ENCODE data around the gene PSMB2.

DNA sequence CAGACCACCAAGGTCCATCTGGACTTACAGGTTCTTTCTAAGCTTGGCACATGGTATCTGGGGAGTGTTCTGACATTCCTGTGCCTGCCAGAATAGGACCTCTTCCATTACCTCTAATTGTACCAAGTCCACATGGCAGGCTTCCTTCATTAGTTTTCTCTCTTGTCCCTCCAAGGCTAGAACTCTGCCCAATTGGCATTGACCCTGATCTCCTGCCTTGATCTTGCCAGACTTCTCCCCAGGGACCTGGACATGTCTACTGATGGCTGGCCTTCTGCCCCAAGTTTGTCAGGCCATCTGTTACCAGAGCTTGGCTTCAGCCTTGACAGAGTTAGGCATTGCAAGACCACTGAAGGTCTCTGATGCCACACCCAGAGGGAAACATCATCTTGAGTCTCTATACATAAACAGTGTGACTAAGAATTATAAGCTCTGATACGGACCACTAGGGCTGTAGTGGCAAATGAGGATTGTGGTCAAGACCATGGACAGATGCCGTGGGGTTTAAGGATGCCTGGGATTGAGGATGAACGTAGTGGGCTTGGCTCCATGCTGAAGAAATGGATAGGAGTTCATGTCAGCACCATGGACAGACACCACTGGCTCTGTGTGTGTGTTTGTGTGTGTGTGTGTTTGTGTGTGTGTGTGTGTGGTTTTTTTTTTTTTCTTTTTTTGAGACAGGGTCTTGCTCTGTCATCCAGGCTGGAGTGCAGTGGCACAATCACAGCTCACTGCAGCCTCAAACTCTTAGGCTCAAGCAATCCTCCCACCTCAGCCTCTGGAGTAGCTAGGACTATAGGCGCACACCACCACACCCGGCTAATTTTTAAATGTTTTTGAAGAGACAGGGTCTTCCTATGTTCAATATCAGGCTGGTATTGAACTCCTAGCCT is 19.5 kb upstream of the PSMB2 start:
- TF ChIP-seq TAF1 (IDR thresholded peaks at IDR 0.05; ENCODE audit: low read depth, low read length) (no peak), POLR2A (IDR thresholded peaks at IDR 0.05; ENCODE audit: control extremely low read depth in 1 of 2, low read depth in 2 of 2, low read length in 2 of 2) (no peak), ASH2L (IDR thresholded peaks at IDR 0.05; ENCODE audit: low read length) (no peak), GABPA (IDR thresholded peaks at IDR 0.05; ENCODE audit: borderline replicate concordance, insufficient read depth, low read length) (peak; percentile 26; the same call in 1 of the 2 replicates), EP300 (IDR thresholded peaks at IDR 0.05; ENCODE audit: borderline replicate concordance in 1 of 2, low read depth in 2 of 2, low read length in 2 of 2) (no peak), RXRA (IDR thresholded peaks at IDR 0.05; ENCODE audit: insufficient read depth, low read depth, low read length) (no peak)
- TF ChIP-seq, protein P1, sequence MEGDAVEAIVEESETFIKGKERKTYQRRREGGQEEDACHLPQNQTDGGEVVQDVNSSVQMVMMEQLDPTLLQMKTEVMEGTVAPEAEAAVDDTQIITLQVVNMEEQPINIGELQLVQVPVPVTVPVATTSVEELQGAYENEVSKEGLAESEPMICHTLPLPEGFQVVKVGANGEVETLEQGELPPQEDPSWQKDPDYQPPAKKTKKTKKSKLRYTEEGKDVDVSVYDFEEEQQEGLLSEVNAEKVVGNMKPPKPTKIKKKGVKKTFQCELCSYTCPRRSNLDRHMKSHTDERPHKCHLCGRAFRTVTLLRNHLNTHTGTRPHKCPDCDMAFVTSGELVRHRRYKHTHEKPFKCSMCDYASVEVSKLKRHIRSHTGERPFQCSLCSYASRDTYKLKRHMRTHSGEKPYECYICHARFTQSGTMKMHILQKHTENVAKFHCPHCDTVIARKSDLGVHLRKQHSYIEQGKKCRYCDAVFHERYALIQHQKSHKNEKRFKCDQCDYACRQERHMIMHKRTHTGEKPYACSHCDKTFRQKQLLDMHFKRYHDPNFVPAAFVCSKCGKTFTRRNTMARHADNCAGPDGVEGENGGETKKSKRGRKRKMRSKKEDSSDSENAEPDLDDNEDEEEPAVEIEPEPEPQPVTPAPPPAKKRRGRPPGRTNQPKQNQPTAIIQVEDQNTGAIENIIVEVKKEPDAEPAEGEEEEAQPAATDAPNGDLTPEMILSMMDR (IDR thresholded peaks at IDR 0.05; ENCODE audit: control extremely low read depth in 1 of 3, insufficient read depth in 1 of 3, low read depth in 1 of 3, low read length in 3 of 3), result no peak
- TF ChIP-seq, protein P2, sequence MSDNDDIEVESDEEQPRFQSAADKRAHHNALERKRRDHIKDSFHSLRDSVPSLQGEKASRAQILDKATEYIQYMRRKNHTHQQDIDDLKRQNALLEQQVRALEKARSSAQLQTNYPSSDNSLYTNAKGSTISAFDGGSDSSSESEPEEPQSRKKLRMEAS (IDR thresholded peaks at IDR 0.05), result 0 out of 2 replicates have a peak, but pooled peaks have one; percentile 42
- TF ChIP-seq, protein P3, sequence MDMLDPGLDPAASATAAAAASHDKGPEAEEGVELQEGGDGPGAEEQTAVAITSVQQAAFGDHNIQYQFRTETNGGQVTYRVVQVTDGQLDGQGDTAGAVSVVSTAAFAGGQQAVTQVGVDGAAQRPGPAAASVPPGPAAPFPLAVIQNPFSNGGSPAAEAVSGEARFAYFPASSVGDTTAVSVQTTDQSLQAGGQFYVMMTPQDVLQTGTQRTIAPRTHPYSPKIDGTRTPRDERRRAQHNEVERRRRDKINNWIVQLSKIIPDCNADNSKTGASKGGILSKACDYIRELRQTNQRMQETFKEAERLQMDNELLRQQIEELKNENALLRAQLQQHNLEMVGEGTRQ (IDR thresholded peaks at IDR 0.05; ENCODE audit: low read length), result no peak

All from H1 (cell line).